Upper lobe of right lung (tissue), 1 donor: Measurements from ENCODE around the gene PIH1D2. TPM values are rescaled to one million over a fixed set of nuclear protein-coding genes. Genes with fewer than 3 reads are reported as not detected.

Source experiments
- ATAC-seq: fragments of 200-7000 bp; cut with Tn5 transposase; one replicate; pipeline ENCODE4 v1.9.1; 2020; ENCODE audit warnings: mild to moderate bottlenecking, moderate library complexity
- DNase-seq: peaks from one replicate; pipeline ENCODE4 v3.0.0-alpha.2; 2020
- H3K27ac ChIP-seq: fragments of 200-600 bp; one replicate; pipeline ENCODE4 v1.8.0; 2022
- H3K27me3 ChIP-seq: fragments of 200-600 bp; one replicate; pipeline ENCODE4 v1.8.0; 2022; ENCODE audit warnings: mild to moderate bottlenecking
- H3K36me3 ChIP-seq: fragments of 200-600 bp; one replicate; pipeline ENCODE4 v1.8.0; 2022
- H3K4me1 ChIP-seq: fragments of 200-600 bp; one replicate; pipeline ENCODE4 v1.8.0; 2022
- H3K4me3 ChIP-seq: fragments of 200-600 bp; one replicate; pipeline ENCODE4 v1.8.0; 2022; ENCODE audit warnings: mild to moderate bottlenecking
- H3K9me3 ChIP-seq: fragments of 200-600 bp; one replicate; pipeline ENCODE4 v1.8.0; 2022
- CTCF ChIP-seq: fragments of 200-600 bp; IDR thresholded peaks from one replicate; pipeline ENCODE4 v1.8.0; 2022; ENCODE audit warnings: antibody characterized with exemption
- intact Hi-C: fragments of 100-400 bp; cut with DNase I; formaldehyde crosslinking; loops from one replicate; pipeline ENCODE4 v1.11.0; 2022
- long read RNA-seq: library from polyadenylated mRNA; unstranded; transcript quantifications from one replicate; pipeline ENCODE4 v2.0.0, GENCODE V29; 2021
- total RNA-seq: library from RNA; stranded (reverse); fragmentation: NEBNext Ultra II Directional; extraction: Animal tissue kit (Norgen Biotek cat#: 25700); gene quantifications from one replicate; pipeline ENCODE4 v1.2.1, GENCODE V29; 2021
- donor health status: DM: no; HTN: yes; CAD: no; lungs with severe emphysema.

The PIH1D2 gene
- total RNA-seq: 1.3 TPM
- long read RNA-seq, partial matches to known transcripts: 0 of 1 reads
- long read RNA-seq, other reads (novel, unspliced or antisense): 0 of 1 reads

- Histone ChIP-seq H3K36me3 (peaks cover 35% of the 10 kb centered on the region), H3K27ac (peak within 1 kb of the TSS; percentile 94), H3K4me1 (peaks cover 13% of the 10 kb centered on the region), H3K27me3 (no peaks in the 10 kb centered on the region), H3K9me3 (no peaks in the 10 kb centered on the region), H3K4me3 (peak within 1 kb of the TSS; percentile 82)
- DNase-seq (peak; percentile 87), ATAC-seq (peak; percentile 95)
- intact Hi-C loops: no loop called here
- no peak for TF ChIP-seq CTCF
Observed at GRCh38 chr11:112073941-112074811, at the start of gene PIH1D2, which contains the start of gene NKAPD1. TSS of gene PIH1D2 (minus strand) at chr11:112074017. CDS start at chr11:112073174, 843 bp downstream. TSS of gene NKAPD1 (plus strand) at chr11:112074299. CDS start at chr11:112075575, 1,276 bp downstream.

GRCh38 chr11:112123129-112123528 is 49.3 kb upstream of the PIH1D2 start:
- DNase-seq (no peak), ATAC-seq (no peak)
- H3K4me3 ChIP-seq: no peak overlapping the region
- intact Hi-C loops: no loop called here
- H3K9me3 ChIP-seq: no peaks in the 10 kb centered on the region
- no peaks in the 10 kb centered on the region for H3K36me3 ChIP-seq
- H3K27me3 ChIP-seq: no peaks in the 10 kb centered on the region
- TF ChIP-seq CTCF: no peak
- no peaks in the 10 kb centered on the region for H3K4me1 ChIP-seq
- H3K27ac ChIP-seq: no peak overlapping the region

- Histone ChIP-seq H3K27me3 (no peaks in the 10 kb centered on the region), H3K9me3 (no peaks in the 10 kb centered on the region), H3K4me3 (no peak overlapping the region), H3K36me3 (no peaks in the 10 kb centered on the region), H3K27ac (no peak overlapping the region), H3K4me1 (no peaks in the 10 kb centered on the region)
- DNase-seq (no peak), ATAC-seq (no peak)
- no peak for TF ChIP-seq CTCF
- intact Hi-C loops: no loop called here
Observed at GRCh38 chr11:112121981-112122615, 48.3 kb upstream of the PIH1D2 start.

- peaks cover 5% of the 10 kb centered on the region for H3K4me1 ChIP-seq
- DNase-seq (no peak), ATAC-seq (no peak)
- H3K27me3 ChIP-seq: no peaks in the 10 kb centered on the region
- no peaks in the 10 kb centered on the region for H3K36me3 ChIP-seq
- intact Hi-C loops: no loop called here
- H3K9me3 ChIP-seq: no peaks in the 10 kb centered on the region
- no peak for TF ChIP-seq CTCF
- H3K4me3 ChIP-seq: no peak overlapping the region
- H3K27ac ChIP-seq: no peak overlapping the region
Observed at GRCh38 chr11:112118176-112118575, 44.4 kb upstream of the PIH1D2 start.

- no peaks in the 10 kb centered on the region for H3K9me3 ChIP-seq
- TF ChIP-seq CTCF: no peak
- no peaks in the 10 kb centered on the region for H3K36me3 ChIP-seq
- no peak overlapping the region for H3K27ac ChIP-seq
- no peak for DNase-seq
- no peaks in the 10 kb centered on the region for H3K27me3 ChIP-seq
- intact Hi-C loops: no loop called here
- no peak overlapping the region for H3K4me3 ChIP-seq
- peaks cover 5% of the 10 kb centered on the region for H3K4me1 ChIP-seq
- ATAC-seq: no peak
Observed at GRCh38 chr11:112115386-112115785, 41.6 kb upstream of the PIH1D2 start.
